Measurements from ENCODE around the gene HOXC5. TPM values are rescaled to one million over a fixed set of nuclear protein-coding genes. Genes with fewer than 3 reads are reported as not detected.

HOXC5 gene
- total RNA-seq, 1 donor from 2014 or later = 0.12 TPM

- DNase-seq (ENCODE audit: extremely low read depth, low read depth, low spot score) = no peak
These were observed 26.2 kb upstream of the HOXC5 start for GRCh38 chr12:54006559-54007220.

GRCh38 chr12:54007538-54008259 lies 25.2 kb upstream of the HOXC5 start:
- DNase-seq (ENCODE audit: extremely low read depth, low read depth, low spot score) = no peak

- DNase-seq (ENCODE audit: extremely low read depth, low read depth, low spot score) = no peak
These were observed 24.6 kb upstream of the HOXC5 start for GRCh38 chr12:54008260-54008552.

- DNase-seq (ENCODE audit: extremely low read depth, low read depth, low spot score) = no peak
These were observed 23.4 kb upstream of the HOXC5 start for GRCh38 chr12:54009171-54010052.

- DNase-seq (ENCODE audit: extremely low read depth, low read depth, low spot score) = no peak
These were observed 22.5 kb upstream of the HOXC5 start for GRCh38 chr12:54010053-54010971.

GRCh38 chr12:54010972-54011664 lies 21.7 kb upstream of the HOXC5 start:
- DNase-seq (ENCODE audit: extremely low read depth, low read depth, low spot score) = no peak

DNA sequence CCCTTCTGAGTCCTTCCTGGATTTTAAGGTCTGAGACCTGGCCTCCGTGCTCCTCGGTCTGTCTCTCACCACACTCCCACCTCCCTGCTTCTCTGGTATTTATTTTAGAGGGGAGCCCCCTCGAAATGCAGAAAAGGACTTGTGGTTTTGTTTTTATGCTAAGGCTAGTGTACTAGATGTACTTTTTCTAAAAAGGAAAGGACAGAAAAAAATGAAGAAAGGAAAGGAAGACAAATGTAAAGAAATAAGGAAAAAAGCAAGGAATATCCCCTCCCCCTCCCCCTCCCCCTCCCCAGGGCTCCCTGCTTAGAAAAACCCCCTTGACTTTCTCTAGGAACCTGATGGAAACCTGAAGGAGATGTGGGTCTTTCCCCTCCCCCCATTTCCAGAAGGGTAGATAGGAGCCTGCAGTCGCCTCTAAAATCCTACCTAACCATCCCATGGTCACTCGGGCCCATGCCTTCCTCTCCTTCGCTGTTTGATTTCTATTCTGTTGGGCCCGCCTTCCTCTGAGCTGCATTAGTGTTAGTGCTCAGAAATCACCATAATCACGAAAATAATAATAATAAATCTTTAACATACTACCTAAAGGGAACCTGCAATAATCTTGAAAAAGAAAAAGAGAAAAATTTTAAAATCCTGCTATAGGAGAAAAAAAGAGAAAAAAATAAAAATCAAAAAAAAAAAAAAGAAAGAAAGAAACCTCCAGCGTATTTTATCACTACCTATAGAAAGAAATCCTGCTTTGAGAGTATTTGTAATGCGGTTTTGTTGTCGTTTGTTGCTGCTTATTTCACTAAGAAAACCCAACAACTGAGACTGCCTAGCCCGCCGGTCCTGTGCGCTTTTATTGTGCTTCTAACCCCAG lies 21.0 kb upstream of the HOXC5 start:
- DNase-seq (ENCODE audit: extremely low read depth, low read depth, low spot score) = no peak

DNA sequence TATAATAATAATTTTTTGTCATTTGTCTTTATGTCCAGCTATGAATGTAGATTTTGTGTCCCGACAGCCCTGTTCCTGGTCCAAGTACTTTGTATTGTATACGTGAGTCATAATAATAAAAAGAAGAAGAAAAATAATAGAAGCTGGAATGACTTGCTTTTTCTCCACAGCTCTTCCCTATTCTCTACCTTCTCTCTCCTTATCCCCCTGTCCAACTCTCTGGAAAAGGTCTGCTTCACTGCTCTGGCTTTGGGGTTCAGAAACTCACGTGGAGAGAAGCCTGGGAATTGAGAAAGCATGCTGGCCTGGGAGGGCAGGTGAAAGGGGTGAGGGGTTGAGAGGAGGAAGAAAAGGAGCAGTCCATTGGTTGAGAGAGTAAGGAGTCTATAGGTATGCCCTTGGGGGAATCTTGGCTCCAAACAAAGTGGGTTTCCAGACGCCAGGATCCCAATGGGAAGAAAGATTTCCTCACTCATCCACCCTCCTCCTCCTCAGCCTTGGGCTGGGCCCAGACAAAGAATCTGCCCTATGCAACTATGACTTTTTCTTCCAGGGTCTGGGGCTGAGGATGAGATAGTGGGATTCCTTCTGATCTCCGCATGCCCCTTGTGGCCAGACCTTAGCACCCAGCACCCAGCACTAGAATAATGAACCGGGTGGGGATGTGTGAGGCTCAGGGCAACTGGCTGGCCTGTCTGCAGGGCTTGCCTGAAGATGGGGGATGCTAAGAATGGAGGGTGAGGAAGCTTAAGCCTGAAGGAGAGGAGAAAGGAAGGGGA lies 20.0 kb upstream of the HOXC5 start:
- no peak for DNase-seq (ENCODE audit: extremely low read depth, low read depth, low spot score)

GRCh38 chr12:54014377-54015017 lies 18.4 kb upstream of the HOXC5 start:
- no peak for DNase-seq (ENCODE audit: extremely low read depth, low read depth, low spot score)

DNA sequence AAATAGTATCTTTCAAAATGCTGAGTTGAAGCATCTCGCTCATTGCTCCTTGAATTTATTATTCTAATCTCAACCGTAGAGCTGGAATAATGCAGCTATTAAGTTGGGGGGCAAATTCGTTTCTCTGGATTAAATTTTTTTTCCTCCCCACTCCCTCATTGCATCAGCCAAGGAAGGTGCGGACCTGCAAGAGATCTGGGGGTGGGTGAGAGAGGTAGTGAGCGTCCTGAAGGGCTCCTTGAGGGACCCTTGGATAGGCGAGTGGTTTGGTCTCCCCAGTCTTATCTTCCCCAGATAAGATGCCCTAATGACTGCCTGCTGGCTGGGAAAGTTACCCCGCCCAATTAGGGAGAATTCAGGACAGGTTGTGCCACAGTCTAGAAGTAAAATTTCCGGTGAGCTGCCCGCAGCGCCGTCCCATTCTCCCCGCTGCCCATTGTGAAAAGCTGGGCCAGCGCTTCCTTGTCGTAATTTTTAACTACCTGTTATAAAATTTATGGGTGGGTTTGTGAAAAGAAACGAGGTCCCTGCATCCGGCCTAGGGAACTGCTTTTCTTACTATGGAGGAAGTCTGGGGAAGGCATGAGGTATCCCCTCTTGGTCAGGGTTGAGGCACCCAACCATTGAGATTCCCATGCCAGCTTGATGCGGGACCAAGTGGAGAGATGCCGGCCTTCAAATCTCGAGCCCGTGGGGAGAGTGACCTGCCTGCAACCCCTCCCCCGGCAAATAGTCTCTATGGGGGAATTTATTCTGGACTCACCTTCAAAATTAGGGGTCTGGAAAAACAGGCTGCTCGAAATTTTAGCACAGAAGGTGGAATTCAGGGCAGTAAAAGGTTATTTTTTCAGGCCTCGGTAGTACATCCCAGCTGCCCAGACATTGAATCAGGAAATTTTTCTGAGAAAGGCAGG lies 17.6 kb upstream of the HOXC5 start:
- DNase-seq (ENCODE audit: extremely low read depth, low read depth, low spot score) = no peak

DNA sequence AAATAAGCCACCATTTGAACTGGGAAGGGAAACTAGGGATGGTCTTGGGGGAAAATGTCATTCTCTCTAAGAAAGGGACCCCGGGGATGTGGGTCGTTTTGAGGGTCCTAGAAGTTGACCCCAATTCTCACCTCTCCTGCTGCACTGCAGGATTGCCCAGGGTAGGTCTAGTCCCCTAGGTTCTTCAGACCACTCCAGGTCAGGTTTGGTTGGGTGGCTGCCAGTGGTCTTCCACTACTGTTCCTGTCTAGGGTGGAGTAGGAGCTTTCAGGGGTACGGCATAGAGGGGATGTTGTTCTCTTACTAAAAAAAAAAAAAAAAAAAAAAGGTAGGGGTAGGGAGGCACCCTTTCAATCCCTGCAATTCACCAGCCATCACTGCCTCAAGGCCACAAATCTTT lies 16.8 kb upstream of the HOXC5 start:
- DNase-seq (ENCODE audit: extremely low read depth, low read depth, low spot score) = no peak

DNA sequence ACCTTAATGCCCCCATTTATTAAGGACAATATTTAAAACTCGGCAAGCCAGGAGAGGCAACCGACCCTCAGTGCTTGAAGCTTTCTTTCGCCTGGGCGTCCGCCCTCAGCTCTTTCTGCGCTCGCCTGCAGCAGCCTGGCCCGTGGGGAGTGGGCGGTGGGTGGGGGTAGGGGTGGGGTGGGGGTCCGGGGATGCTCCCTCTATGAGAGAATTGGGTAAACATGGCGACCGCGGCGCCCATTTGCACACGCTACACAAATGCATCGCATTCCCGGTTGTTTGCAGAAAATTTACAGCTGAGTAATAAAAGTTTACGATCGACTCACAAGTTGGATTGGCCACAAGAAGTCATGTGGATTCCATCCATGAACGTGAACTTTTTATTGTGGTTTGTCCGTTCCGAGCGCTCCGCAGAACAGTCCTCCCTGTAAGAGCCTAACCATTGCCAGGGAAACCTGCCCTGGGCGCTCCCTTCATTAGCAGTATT lies 16.3 kb upstream of the HOXC5 start:
- DNase-seq (ENCODE audit: extremely low read depth, low read depth, low spot score) = no peak

DNA sequence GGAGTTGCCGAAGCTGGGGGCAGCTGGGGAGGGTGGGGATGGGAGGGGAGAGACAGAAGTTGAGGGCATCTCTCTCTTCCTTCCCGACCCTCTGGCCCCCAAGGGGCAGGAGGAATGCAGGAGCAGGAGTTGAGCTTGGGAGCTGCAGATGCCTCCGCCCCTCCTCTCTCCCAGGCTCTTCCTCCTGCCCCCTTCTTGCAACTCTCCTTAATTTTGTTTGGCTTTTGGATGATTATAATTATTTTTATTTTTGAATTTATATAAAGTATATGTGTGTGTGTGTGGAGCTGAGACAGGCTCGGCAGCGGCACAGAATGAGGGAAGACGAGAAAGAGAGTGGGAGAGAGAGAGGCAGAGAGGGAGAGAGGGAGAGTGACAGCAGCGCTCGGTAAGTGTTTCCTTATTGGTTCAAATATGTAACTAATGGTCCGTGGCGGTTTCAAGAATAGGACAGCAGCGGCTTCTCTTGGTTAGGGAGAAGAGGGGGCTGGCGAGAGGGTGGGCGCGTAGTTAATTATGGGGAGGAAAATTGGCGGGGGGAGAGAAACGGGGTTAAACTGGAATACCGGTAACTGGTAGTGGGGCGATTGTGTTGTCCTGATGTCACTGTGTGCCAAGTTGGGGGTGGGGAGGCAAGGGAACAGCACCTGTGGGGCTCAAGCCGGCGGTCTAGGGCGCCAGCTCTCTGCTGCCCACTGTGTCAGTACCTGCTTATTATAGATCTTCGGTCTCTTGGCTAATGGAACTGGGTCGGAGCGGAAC lies 15.6 kb upstream of the HOXC5 start:
- DNase-seq (ENCODE audit: extremely low read depth, low read depth, low spot score) = no peak

GRCh38 chr12:54017878-54018467 lies 14.9 kb upstream of the HOXC5 start:
- DNase-seq (ENCODE audit: extremely low read depth, low read depth, low spot score) = no peak

GRCh38 chr12:54018468-54018984 lies 14.3 kb upstream of the HOXC5 start:
- DNase-seq (ENCODE audit: extremely low read depth, low read depth, low spot score) = no peak
